Measurements from ENCODE around the gene BCL2L12.

Gene BCL2L12

DNA sequence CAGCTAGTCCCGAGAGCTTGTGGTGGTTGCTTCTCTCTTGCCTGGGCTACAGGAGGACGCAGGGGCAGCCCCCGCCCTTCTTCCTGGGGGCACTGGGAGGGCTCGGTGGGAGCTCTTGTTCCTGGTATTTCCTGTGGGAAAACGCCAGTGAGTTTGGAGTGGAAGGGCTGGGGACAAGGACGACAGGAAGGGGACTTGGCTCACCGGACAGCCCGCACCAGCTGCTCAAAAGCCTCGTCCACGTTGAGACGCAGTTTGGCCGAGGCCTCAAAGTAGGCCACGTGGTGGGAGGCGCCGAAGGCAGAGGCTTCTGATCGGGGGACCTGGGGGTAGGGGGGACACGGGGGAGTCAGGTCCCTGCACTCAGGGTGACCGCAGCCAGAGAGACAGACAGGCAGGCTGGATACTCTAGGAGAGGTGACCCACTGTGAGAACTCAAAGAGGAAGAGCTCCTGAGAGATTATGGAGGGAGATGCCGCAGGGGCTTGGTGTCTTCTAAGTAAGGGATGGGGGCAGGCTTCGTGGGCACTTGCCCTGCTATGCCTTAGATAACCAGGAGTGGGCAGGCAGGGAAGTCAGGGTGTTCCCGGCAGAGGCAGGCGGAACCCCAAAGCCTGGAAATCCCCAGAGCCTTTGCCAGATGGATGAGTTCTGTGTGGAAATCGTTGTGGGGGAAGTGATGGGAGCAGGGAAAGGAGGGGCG is 30.1 kb upstream of the BCL2L12 start:
- Histone ChIP-seq H3K79me2 (no peaks in the 10 kb centered on the region), H3K36me3 (ENCODE audit: control insufficient read depth, insufficient read depth, low read length) (no peaks in the 10 kb centered on the region), H3K4me2 (ENCODE audit: low read length) (no peak overlapping the region), H3K9ac (no peak overlapping the region), H3K27ac (no peak overlapping the region), H3K4me1 (peaks cover 15% of the 10 kb centered on the region), H3K27me3 (ENCODE audit: control insufficient read depth, insufficient read depth, low read length) (no peaks in the 10 kb centered on the region), H3K4me3 (ENCODE audit: low read depth, low read length) (no peak overlapping the region), H2AFZ (no peak overlapping the region), H3K9me3 (ENCODE audit: control insufficient read depth, low read length) (no peaks in the 10 kb centered on the region)
- TF ChIP-seq, protein P1, sequence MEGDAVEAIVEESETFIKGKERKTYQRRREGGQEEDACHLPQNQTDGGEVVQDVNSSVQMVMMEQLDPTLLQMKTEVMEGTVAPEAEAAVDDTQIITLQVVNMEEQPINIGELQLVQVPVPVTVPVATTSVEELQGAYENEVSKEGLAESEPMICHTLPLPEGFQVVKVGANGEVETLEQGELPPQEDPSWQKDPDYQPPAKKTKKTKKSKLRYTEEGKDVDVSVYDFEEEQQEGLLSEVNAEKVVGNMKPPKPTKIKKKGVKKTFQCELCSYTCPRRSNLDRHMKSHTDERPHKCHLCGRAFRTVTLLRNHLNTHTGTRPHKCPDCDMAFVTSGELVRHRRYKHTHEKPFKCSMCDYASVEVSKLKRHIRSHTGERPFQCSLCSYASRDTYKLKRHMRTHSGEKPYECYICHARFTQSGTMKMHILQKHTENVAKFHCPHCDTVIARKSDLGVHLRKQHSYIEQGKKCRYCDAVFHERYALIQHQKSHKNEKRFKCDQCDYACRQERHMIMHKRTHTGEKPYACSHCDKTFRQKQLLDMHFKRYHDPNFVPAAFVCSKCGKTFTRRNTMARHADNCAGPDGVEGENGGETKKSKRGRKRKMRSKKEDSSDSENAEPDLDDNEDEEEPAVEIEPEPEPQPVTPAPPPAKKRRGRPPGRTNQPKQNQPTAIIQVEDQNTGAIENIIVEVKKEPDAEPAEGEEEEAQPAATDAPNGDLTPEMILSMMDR (IDR thresholded peaks at IDR 0.05): no peak

DNA sequence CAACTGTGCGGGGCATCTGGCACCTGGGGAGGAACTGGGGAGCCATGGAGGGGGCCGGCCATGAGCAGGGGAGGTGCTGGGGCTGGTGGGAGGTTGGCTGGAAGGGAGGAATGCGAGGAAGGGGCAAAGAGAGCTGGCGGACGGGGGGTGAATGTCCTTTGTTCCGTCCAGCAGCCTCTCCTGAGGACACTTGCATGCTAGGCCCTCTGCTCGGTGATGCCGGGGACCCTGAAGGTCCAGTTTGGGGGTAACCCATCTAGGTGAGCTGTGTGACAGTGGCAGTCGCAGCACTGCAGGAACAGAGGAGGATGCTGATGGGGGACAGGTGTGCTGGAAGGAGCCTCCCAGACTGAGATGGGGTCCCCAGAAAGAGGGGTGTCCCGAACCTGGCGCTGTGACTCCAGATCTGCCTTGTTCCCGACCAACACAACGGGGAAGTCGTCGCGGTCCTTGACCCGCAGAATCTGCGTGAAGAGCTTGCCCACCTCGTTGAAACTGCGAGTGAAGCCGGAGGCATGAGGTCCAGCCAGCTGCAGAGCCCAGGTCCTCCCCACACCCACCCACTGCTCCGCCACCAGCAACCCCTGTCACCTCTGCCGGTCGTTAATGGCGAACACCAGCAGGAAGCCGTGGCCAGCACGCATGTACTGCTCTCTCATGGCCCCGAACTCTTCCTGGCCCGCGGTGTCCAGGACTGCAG is 29.4 kb upstream of the BCL2L12 start:
- Histone ChIP-seq H3K4me3 (ENCODE audit: low read depth, low read length) (no peak overlapping the region), H3K4me1 (peaks cover 17% of the 10 kb centered on the region), H3K9ac (no peak overlapping the region), H3K27me3 (ENCODE audit: control insufficient read depth, insufficient read depth, low read length) (no peaks in the 10 kb centered on the region), H2AFZ (no peak overlapping the region), H3K27ac (no peak overlapping the region), H3K9me3 (ENCODE audit: control insufficient read depth, low read length) (no peaks in the 10 kb centered on the region), H3K36me3 (ENCODE audit: control insufficient read depth, insufficient read depth, low read length) (no peaks in the 10 kb centered on the region), H3K4me2 (ENCODE audit: low read length) (no peak overlapping the region), H3K79me2 (no peaks in the 10 kb centered on the region)
- TF ChIP-seq, protein P1 (IDR thresholded peaks at IDR 0.05): no peak

DNA sequence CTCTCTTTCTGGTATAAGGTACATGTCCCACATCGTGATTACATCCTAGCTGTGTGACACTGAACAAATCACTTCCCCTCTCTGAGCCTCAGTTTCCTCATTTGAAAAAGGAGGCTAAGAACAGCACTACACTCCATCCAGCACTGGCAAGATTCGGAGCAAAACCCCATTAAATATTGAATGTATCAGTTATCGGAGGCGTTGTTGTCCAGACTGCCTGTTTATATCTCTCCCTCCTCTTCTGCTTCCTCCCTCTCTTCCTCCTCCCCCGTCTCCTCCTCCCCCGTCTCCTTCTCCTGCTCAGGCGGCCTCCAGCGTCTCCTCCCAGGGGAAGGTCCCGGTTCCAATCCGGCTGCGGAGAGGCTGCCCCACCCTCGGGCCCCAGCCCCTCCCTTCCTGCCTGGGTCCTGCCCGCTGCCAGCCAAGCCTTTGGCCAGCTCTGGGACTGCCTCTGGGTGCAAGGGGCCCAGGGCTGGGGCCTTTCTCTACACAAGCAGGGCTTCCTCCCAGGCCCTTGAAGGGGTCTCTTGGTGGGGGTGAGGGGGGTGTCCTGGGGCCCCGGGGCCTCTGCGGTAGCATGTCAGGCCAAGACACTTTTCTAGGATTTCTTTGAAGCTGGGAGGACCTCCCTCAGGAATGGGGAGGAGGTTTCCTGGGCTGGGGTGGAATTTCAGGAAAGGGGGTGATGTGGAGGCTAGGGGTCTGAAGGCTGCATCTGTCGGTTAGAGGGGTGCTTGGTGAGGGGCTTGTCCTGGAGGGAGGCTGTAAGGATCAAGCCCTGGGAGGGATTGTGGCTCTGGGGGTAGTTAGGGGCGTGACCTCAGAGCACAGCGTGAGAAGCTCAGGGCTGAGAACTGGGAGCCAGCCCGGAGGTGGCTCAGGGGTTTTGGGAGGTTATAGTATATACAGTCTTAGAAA is 27.7 kb upstream of the BCL2L12 start:
- no peak overlapping the region for H3K9ac ChIP-seq
- no peaks in the 10 kb centered on the region for H3K36me3 ChIP-seq (ENCODE audit: control insufficient read depth, insufficient read depth, low read length)
- no peaks in the 10 kb centered on the region for H3K27me3 ChIP-seq (ENCODE audit: control insufficient read depth, insufficient read depth, low read length)
- peaks cover 8% of the 10 kb centered on the region for H3K79me2 ChIP-seq
- H3K4me3 ChIP-seq (ENCODE audit: low read depth, low read length): peak overlapping the region; percentile 20
- peak overlapping the region; percentile 47 for H2AFZ ChIP-seq
- TF ChIP-seq, protein P1 (IDR thresholded peaks at IDR 0.05): no peak
- no peaks in the 10 kb centered on the region for H3K9me3 ChIP-seq (ENCODE audit: control insufficient read depth, low read length)
- H3K4me1 ChIP-seq: peaks cover 17% of the 10 kb centered on the region
- H3K27ac ChIP-seq: peak overlapping the region; percentile 42
- peak overlapping the region; percentile 47 for H3K4me2 ChIP-seq (ENCODE audit: low read length)

DNA sequence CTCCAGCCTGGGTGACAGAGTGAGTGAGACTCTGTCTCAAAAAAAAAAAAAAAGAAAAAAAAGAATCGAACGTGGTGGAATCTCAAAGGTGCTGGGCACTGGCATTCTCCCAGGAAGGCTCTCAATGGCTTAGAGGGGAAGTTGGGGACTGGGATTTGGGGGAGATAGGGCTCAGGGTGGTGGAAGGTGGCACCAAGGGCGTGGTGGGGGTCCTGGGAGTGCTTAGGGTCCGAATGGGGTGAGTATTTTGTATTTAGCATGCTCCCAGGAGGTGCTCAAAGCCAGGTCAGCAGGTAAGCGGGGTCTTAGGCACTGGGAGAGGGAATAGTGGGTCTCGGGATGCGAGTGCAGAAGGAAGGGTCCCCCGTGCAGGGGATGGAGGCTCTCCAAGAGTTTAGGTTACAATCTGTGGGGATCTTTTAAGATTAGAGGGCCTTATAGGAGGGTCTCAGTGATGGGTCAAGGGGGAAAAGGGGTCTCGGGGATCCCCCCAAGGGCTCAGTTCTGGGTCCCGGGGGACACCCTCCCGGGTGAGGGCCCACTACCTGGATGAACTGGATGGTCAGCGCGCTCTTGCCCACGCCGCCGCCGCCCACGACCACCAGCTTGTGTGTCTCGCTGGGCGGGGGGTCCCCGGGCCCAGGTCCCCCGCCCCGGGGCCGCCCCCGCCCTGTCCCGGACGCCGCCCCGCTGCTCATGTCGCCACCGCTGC is 26.2 kb upstream of the BCL2L12 start:
- H3K9ac ChIP-seq: no peak overlapping the region
- TF ChIP-seq, protein P1 (IDR thresholded peaks at IDR 0.05): no peak
- peaks cover 28% of the 10 kb centered on the region for H3K4me1 ChIP-seq
- peaks cover 22% of the 10 kb centered on the region for H3K79me2 ChIP-seq
- peak overlapping the region; percentile 94 for H3K4me2 ChIP-seq (ENCODE audit: low read length)
- H2AFZ ChIP-seq: peak overlapping the region; percentile 57
- H3K9me3 ChIP-seq (ENCODE audit: control insufficient read depth, low read length): no peaks in the 10 kb centered on the region
- no peaks in the 10 kb centered on the region for H3K27me3 ChIP-seq (ENCODE audit: control insufficient read depth, insufficient read depth, low read length)
- H3K36me3 ChIP-seq (ENCODE audit: control insufficient read depth, insufficient read depth, low read length): no peaks in the 10 kb centered on the region
- H3K4me3 ChIP-seq (ENCODE audit: low read depth, low read length): peak overlapping the region; percentile 97
- peak overlapping the region; percentile 98 for H3K27ac ChIP-seq
